Vagina (tissue), 2 donors: Measurements from ENCODE around the gene PSMG3.

Experiments used
- CTCF ChIP-seq, 3 experiments: fragments of 450-650 bp in 2 of 3; fragments of 200-600 bp in 1 of 3; sonication (generic) in 1 of 3; IDR thresholded peaks; one replicate each; pipeline ENCODE4 v1.5.1; 2017 to 2019; ENCODE audit warnings: antibody characterized with exemption in 3 of 3, mild to moderate bottlenecking in 2 of 3, moderate library complexity in 2 of 3
- POLR2A ChIP-seq, 2 donors: fragments of 450-650 bp; IDR thresholded peaks; one replicate each; pipeline ENCODE4 v1.6.1; 2017; ENCODE audit warnings: antibody characterized with exemption in 2 of 2, mild to moderate bottlenecking in 2 of 2, moderate library complexity in 2 of 2

DNA sequence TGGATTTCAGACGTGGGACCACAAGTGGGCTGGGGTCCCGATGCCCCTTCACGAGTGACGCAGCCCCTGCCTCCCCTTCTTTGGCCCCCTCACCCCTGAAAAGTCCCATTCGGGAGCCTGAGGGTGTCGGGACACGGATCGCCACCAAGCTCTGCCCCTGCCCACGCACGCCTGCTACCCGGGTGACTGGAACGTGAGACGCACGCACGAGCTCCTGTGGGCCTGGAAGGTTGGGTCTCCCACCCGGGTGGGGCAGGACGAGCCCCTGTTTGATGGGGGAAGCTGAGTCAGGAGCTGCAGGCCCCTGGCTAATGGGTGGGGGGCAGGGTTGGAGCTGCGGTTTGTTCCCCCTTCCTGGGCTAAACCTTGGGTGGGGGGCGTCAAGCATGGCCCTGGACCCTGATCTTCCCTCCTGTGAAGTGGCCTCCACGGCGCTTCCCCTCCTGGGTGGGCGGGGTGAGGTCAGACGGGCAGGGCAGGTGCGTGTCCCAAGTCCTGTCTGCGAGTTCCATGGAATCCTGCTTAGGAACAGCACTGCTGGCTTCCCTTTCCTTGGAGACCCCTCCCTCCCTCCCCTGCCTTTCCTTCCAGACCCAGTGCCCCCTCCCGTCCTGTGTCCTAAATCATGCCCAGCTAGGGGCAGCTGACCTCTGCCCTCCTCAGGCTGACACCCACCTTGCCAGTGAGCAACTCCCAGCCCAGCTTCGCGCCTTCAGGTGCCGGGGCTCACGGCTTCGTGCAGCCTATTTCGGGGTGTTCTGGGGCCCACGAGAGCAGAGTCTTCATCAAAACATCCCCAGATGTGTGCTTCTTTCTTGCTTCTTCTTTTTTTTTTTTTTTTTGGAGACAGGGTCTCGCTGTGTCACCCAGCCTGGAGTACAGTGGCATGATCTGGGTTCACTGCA lies 8.5 kb downstream of the PSMG3 start:
- TF ChIP-seq POLR2A (IDR thresholded peaks at IDR 0.05) (no peak), CTCF (IDR thresholded peaks at IDR 0.05) (no peak)
